ENCODE measurements around the gene RGS11. TPM values are rescaled to one million over a fixed set of nuclear protein-coding genes. Genes with fewer than 3 reads are reported as not detected.
"Not testable (repeated sequence)": the region's sequence is repeated elsewhere in the genome, so short reads cannot be mapped to it uniquely, and the experiment has no call there.

The RGS11 gene
- polyA plus RNA-seq, 12 donors = 0.59 to 9.0 (median 1.2) TPM; not detected in 1

GRCh38 chr16:264440-264951 is 11.2 kb downstream of the RGS11 start:
- no peak for DNase-seq

GRCh38 chr16:263944-264343 is 11.8 kb downstream of the RGS11 start:
- no peak for DNase-seq

GRCh38 chr16:263182-263774 is 12.5 kb downstream of the RGS11 start:
- DNase-seq = no peak

- DNase-seq = no peak
Observed at GRCh38 chr16:262121-262745, 13.5 kb downstream of the RGS11 start.

- no peak for DNase-seq
Observed at GRCh38 chr16:261031-261691, 14.6 kb downstream of the RGS11 start.

GRCh38 chr16:260326-260725 is 15.4 kb downstream of the RGS11 start:
- no peak for DNase-seq

- no peak for DNase-seq
Observed at GRCh38 chr16:259814-260253, 15.9 kb downstream of the RGS11 start.

GRCh38 chr16:259226-259625 is 16.5 kb downstream of the RGS11 start:
- no peak for DNase-seq

GRCh38 chr16:258091-258490 is 17.7 kb downstream of the RGS11 start:
- not testable (repeated sequence) for DNase-seq

- DNase-seq = no peak
Observed at GRCh38 chr16:255183-255582, 20.6 kb downstream of the RGS11 start.

GRCh38 chr16:254461-254860 is 21.3 kb downstream of the RGS11 start:
- DNase-seq = no peak

- no peak for DNase-seq
Observed at GRCh38 chr16:253833-254232, 21.9 kb downstream of the RGS11 start.

- no peak for DNase-seq
Observed at GRCh38 chr16:252366-253337, 23.1 kb downstream of the RGS11 start.

GRCh38 chr16:249431-249830 is 26.3 kb downstream of the RGS11 start:
- DNase-seq = no peak

GRCh38 chr16:247027-247426 is 28.7 kb downstream of the RGS11 start:
- no peak for DNase-seq

GRCh38 chr16:245105-245504 is 30.6 kb downstream of the RGS11 start:
- DNase-seq = no peak

- DNase-seq = no peak
Observed at GRCh38 chr16:243348-243747, 32.4 kb downstream of the RGS11 start.

GRCh38 chr16:242281-242680 is 33.5 kb downstream of the RGS11 start:
- DNase-seq = no peak

- no peak for DNase-seq
Observed at GRCh38 chr16:240559-240958, 35.2 kb downstream of the RGS11 start.

GRCh38 chr16:239948-240277 is 35.8 kb downstream of the RGS11 start:
- DNase-seq = no peak

- peak; percentile 93 for DNase-seq
Observed at GRCh38 chr16:234468-235305, 41.1 kb downstream of the RGS11 start, which contains the start of gene FAM234A. FAM234A (plus strand) TSS chr16:234821; CDS start chr16:254414, 19,593 bp downstream.
